GM18505 (cell line): ENCODE measurements around the gene MYO18B.

ENCODE experiments used
- ATAC-seq: cut with Tn5 transposase; IDR thresholded peaks from one replicate; pipeline ENCODE4 v1.9.1; 2021; ENCODE audit not compliant: unreplicated experiment
- POLR2A ChIP-seq: IDR thresholded peaks from 4 replicates; pipeline ENCODE4 v1.6.1; 2011; ENCODE audit warnings: borderline replicate concordance; ENCODE audit not compliant: insufficient read depth, insufficient read length; ENCODE audit errors: extremely low read depth

MYO18B gene

GRCh38 chr22:25741692-25742626 lies at the start of gene MYO18B:
TSS of gene MYO18B (plus strand) at chr22:25742188. CDS start at chr22:25761093, 18,905 bp downstream.
- TF ChIP-seq POLR2A: no peak
- ATAC-seq: no peak

- ATAC-seq: no peak
- no peak for TF ChIP-seq POLR2A
These were observed 49.4 kb upstream of the MYO18B start for GRCh38 chr22:25692397-25693267.

DNA sequence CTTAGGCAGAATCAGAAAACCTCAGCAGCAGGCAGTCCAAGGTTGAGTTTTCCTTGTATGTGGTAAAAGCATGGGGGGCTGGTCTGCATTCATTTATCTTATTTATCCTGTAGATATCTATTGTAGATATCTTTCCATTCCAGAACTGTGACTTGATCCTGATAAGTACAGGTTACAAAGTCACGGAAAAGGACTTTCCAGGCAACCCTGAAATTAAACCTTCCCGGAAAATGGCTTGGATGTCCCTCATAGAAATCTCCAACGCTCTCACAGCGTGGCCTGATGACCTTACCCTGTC lies 48.8 kb upstream of the MYO18B start:
- ATAC-seq: no peak

GRCh38 chr22:25694196-25694907 lies 47.6 kb upstream of the MYO18B start:
- ATAC-seq: no peak
- TF ChIP-seq POLR2A: no peak

More for the DNA sequence above, 48.8 kb upstream of the MYO18B start:
- no peak for TF ChIP-seq POLR2A

- TF ChIP-seq POLR2A: no peak
These were observed 46.8 kb upstream of the MYO18B start for GRCh38 chr22:25695146-25695545.

GRCh38 chr22:25696763-25697162 lies 45.2 kb upstream of the MYO18B start:
- no peak for ATAC-seq

More at GRCh38 chr22:25695146-25695545, 46.8 kb upstream of the MYO18B start:
- ATAC-seq: no peak

GRCh38 chr22:25697181-25697664 lies 44.8 kb upstream of the MYO18B start:
- no peak for TF ChIP-seq POLR2A
- no peak for ATAC-seq

More at GRCh38 chr22:25696763-25697162, 45.2 kb upstream of the MYO18B start:
- no peak for TF ChIP-seq POLR2A

GRCh38 chr22:25697978-25698377 lies 44.0 kb upstream of the MYO18B start:
- no peak for ATAC-seq
- no peak for TF ChIP-seq POLR2A

DNA sequence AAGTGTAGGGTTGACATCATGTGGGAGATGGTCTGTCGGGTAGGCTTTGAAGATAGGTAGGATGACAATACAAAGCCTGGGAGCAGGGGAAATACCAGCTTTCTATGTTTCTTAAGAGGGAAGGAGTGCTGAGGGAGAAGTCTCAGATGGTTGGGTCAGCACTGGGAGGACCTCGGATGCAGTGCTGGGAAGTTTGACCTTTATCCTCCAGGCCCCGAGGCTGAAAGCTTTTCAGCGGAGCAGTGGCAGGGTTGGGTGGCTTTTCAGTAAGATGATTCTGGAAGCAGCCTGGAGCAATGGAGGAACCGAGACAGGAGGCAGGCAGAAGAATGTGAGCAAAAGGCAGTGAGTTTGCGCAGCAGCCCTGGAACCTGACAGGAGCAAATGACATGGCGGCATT lies 43.5 kb upstream of the MYO18B start:
- no peak for TF ChIP-seq POLR2A

DNA sequence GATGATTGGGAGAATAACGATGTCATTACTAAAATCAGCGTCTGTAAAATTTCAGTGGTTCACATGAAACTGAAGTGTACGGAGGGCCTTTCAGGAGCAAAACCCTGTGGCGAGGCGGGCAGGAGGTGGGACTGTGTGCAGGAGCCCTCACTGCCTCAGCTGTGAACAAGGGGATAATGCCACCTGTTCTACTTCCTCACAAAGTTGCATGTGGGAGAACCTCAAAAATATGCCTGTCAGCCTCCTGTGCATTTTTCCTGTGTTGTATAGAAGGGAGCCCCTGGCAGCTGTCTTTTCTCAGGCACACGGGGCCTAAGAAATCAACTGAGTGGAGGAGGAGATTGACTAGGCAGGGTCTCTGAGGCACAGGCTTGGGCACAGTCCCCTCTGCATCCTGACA lies 43.0 kb upstream of the MYO18B start:
- ATAC-seq: no peak
- TF ChIP-seq POLR2A: no peak

More for the DNA sequence above, 43.5 kb upstream of the MYO18B start:
- no peak for ATAC-seq

DNA sequence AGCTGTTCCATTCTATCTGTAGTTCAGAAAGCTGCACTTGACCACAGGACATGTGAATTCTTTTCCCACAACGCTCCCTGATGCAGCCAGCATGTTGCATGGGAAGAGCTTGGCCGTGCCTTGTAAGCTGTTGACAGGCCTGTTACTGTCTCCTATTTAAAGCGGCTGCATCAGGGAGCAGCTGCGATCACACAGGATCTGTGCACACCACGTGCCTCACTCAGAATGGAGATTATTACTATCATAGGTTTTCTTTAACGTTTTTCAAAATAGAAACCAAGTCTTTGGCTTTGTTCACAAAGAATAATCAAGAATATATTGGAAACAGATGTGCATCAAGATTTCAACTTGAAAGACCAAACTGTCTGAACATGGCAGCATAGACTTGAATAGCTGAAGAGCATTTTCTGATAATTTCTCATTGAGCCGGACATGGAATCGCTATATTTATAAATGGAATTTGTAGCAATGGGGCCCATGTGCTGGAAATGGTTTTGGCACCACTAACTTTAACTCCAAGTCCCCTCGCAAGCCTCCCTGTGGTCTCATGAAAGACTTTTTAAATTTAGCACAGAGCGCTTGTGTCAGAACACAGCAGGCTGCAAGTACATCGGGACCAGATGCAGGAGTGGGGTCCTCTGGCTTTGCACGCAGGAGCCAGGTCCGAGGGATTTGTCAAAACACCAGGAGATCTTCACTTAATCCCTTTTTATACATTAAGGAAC lies 40.8 kb upstream of the MYO18B start:
- TF ChIP-seq POLR2A: no peak
- ATAC-seq: no peak

- TF ChIP-seq POLR2A: no peak
These were observed 39.9 kb upstream of the MYO18B start for GRCh38 chr22:25702040-25702439.

More at GRCh38 chr22:25702040-25702439, 39.9 kb upstream of the MYO18B start:
- no peak for ATAC-seq
